Vagina (tissue), 2 donors: Measurements from ENCODE around the gene NAA15.
"Not testable (repeated sequence)": the region's sequence is repeated elsewhere in the genome, so short reads cannot be mapped to it uniquely, and the experiment has no call there.

ENCODE experiments used
- POLR2AphosphoS5 ChIP-seq, 2 donors: sonication (generic); formaldehyde crosslinking; IDR thresholded peaks; one replicate each; pipeline ENCODE4 v1.9.0; 2017; ENCODE audit warnings: antibody characterized with exemption in 2 of 2, mild to moderate bottlenecking in 2 of 2, low read depth in 1 of 2; ENCODE audit not compliant: insufficient read depth in 1 of 2
- TF ChIP-seq, protein P1 (sequence below), 3 experiments: fragments of 450-650 bp in 2 of 3; fragments of 200-600 bp in 1 of 3; sonication (generic) in 1 of 3; IDR thresholded peaks; one replicate each; pipeline ENCODE4 v1.5.1; 2017 to 2019; ENCODE audit warnings: antibody characterized with exemption in 3 of 3, mild to moderate bottlenecking in 2 of 3, moderate library complexity in 2 of 3

DNA sequence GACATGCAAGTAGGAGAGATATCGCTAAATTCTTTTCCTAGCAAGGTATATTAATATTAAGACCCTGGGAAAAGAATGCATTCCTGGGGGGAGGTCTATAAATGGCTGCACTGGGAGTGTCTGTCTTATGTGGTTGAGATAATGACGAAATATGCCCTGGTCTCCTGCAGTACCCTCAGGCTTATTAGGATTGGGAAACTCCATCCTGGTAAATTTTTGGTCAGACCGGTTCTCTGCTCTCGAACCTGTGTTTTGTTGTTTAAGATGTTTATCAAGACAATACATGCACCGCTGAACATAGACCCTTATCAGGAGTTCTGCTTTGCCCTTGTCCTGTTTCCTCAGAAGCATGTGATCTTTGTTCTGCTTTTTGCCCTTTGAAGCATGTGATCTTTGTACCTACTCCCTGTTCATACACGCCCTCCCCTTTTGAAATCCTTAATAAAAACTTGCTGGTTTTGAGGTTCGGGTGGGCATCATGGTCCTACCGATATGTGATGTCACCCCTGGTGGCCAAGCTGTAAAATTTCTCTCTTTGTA, 113.4 kb downstream of the NAA15 start:
- TF ChIP-seq, protein P1, sequence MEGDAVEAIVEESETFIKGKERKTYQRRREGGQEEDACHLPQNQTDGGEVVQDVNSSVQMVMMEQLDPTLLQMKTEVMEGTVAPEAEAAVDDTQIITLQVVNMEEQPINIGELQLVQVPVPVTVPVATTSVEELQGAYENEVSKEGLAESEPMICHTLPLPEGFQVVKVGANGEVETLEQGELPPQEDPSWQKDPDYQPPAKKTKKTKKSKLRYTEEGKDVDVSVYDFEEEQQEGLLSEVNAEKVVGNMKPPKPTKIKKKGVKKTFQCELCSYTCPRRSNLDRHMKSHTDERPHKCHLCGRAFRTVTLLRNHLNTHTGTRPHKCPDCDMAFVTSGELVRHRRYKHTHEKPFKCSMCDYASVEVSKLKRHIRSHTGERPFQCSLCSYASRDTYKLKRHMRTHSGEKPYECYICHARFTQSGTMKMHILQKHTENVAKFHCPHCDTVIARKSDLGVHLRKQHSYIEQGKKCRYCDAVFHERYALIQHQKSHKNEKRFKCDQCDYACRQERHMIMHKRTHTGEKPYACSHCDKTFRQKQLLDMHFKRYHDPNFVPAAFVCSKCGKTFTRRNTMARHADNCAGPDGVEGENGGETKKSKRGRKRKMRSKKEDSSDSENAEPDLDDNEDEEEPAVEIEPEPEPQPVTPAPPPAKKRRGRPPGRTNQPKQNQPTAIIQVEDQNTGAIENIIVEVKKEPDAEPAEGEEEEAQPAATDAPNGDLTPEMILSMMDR (IDR thresholded peaks at IDR 0.05) = not testable (repeated sequence)
- not testable (repeated sequence) for TF ChIP-seq POLR2AphosphoS5 (IDR thresholded peaks at IDR 0.05; ENCODE audit: insufficient read depth in 1 of 2, low read depth in 1 of 2)
